Gastrocnemius medialis (tissue), 4 donors: Measurements from ENCODE around the gene ANXA11. TPM values are rescaled to one million over a fixed set of nuclear protein-coding genes. Genes with fewer than 3 reads are reported as not detected.

Experiments
- ATAC-seq, 2 donors: fragments of 150-250 bp; one replicate each; pipeline ENCODE4 v1.9.1; 2016
- DNase-seq, 2 donors: peaks; one replicate each; pipeline ENCODE4 v3.0.0-alpha.2; 2019
- H3K27ac ChIP-seq, 4 donors: fragments of 200-600 bp; sonication (generic); 1 replicate in 1 of 4; 2 replicates in 3 of 4; pipeline ENCODE4 v1.5.1; 2016 to 2018; ENCODE audit warnings: mild to moderate bottlenecking in 2 of 4, moderate library complexity in 1 of 4
- H3K27me3 ChIP-seq, 3 donors: fragments of 200-600 bp; sonication (generic) in 2 of 3; 1 replicate in 1 of 3; 2 replicates in 2 of 3; pipeline versions ENCODE4 v1.5.1 to v1.6.0; 2016 to 2019; ENCODE audit warnings: mild to moderate bottlenecking in 1 of 3, moderate library complexity in 1 of 3
- H3K36me3 ChIP-seq, 2 donors: fragments of 200-600 bp; sonication (generic) in 1 of 2; one replicate each; pipeline ENCODE4 v1.5.1; 2017 to 2018
- H3K4me1 ChIP-seq, 2 donors: fragments of 200-600 bp; sonication (generic) in 1 of 2; one replicate each; pipeline ENCODE4 v1.5.1; 2016 to 2017; ENCODE audit warnings: mild to moderate bottlenecking in 2 of 2
- H3K4me3 ChIP-seq, 4 donors: fragments of 200-600 bp; sonication (generic) in 3 of 4; 1 replicate in 1 of 4; 2 replicates in 3 of 4; pipeline ENCODE4 v1.5.1; 2016 to 2019; ENCODE audit warnings: mild to moderate bottlenecking in 2 of 4
- H3K9me3 ChIP-seq, 3 donors: fragments of 200-600 bp; sonication (generic) in 2 of 3; 1 replicate in 1 of 3; 2 replicates in 2 of 3; pipeline ENCODE4 v1.5.1; 2016 to 2019
- POLR2A ChIP-seq, 2 donors: fragments of 450-650 bp; IDR thresholded peaks; one replicate each; pipeline ENCODE4 v1.6.1; 2017; ENCODE audit warnings: antibody characterized with exemption in 2 of 2, mild to moderate bottlenecking in 2 of 2, moderate library complexity in 2 of 2
- in situ Hi-C, 4 donors: fragments of 200-750 bp; cut with MboI; loops; one replicate each; pipeline versions ENCODE4 v1.15.0 to v1.8.0; 2017; ENCODE audit warnings: low sequenced_read_pairs in 4 of 4
- intact Hi-C: fragments of 100-400 bp; cut with DNase I; formaldehyde crosslinking; loops from one replicate; pipeline ENCODE4 v1.15.1; 2023; ENCODE audit warnings: low total_unique reads
- total RNA-seq, 4 donors: library from RNA; depleted of rRNA; stranded (reverse); fragments of >200 nt; gene quantifications; one replicate each; pipeline versions ENCODE4 v1.1.0 to v1.2.3, GENCODE V29; 2016
- TF ChIP-seq, protein P1 (sequence below), 5 experiments: fragments of 450-650 bp in 3 of 5; fragments of 200-600 bp in 2 of 5; sonication (generic) in 2 of 5; IDR thresholded peaks in 4 of 5; conservative IDR thresholded peaks in 1 of 5; 1 replicate in 4 of 5; 2 replicates in 1 of 5; pipeline ENCODE4 v1.5.1; 2016 to 2019; ENCODE audit warnings: antibody characterized with exemption in 5 of 5, mild to moderate bottlenecking in 3 of 5, moderate library complexity in 3 of 5

Gene ANXA11
- total RNA-seq, 4 donors from 2014 or later, result 142 to 202 (median 173) TPM

DNA sequence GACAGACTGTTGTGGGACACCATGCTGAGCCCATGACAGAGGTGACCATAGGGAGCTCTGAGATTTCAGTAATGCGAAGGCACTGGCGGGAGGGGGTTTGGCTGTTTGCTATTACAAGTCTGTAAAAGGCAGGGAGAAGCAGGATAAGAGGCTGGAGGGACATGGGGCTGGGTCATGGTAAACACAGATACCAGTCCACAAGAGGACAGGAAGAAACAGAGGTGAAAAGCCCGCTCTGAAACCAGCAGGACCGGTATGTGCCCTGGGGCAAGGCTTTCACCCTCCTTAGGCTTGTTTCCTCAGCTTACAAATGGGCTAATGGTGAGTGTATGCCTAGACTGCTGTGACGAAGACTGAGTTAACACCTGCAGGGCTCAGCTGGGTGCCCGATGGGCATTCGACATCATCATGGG lies 34.1 kb downstream of the ANXA11 start:
- Histone ChIP-seq H3K4me3 (no peak overlapping the region), H3K27ac (peak overlapping the region; percentile 33 to 77 (median 42)), H3K27me3 (no peaks in the 10 kb centered on the region), H3K4me1 (peaks cover 62 to 64% of the 10 kb centered on the region in 2 donors), H3K36me3 (peaks cover 0 to 20% of the 10 kb centered on the region in 2 donors), H3K9me3 (no peaks in the 10 kb centered on the region)
- ATAC-seq, result no peak
- in situ Hi-C loops, result no loop called here
- TF ChIP-seq, protein P1, sequence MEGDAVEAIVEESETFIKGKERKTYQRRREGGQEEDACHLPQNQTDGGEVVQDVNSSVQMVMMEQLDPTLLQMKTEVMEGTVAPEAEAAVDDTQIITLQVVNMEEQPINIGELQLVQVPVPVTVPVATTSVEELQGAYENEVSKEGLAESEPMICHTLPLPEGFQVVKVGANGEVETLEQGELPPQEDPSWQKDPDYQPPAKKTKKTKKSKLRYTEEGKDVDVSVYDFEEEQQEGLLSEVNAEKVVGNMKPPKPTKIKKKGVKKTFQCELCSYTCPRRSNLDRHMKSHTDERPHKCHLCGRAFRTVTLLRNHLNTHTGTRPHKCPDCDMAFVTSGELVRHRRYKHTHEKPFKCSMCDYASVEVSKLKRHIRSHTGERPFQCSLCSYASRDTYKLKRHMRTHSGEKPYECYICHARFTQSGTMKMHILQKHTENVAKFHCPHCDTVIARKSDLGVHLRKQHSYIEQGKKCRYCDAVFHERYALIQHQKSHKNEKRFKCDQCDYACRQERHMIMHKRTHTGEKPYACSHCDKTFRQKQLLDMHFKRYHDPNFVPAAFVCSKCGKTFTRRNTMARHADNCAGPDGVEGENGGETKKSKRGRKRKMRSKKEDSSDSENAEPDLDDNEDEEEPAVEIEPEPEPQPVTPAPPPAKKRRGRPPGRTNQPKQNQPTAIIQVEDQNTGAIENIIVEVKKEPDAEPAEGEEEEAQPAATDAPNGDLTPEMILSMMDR (IDR thresholded peaks at IDR 0.05 in 4 of 5, conservative IDR thresholded peaks at IDR 0.05 in 1 of 5), result no peak
- TF ChIP-seq POLR2A (IDR thresholded peaks at IDR 0.05), result no peak
- DNase-seq, result no peak
- intact Hi-C loops, result no loop called here

DNA sequence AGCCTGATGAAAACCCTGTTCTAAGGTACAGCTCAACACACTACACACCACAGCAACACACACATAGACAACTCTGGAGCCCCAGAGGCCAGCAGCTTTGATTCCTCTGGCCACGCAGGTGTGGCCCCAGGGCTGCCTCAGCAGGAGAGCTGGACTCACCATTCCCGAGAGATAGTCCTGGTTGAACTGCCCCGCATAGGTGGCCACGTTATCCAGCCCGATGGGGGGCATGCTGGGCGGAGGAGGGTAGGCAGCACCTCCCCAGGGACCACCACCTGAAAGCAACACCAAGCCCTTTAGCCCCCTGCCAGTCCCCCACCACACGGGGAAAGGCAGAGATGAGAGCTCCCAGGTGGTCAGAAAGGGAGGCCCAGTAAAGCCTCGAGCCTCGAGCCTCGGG lies 34.7 kb downstream of the ANXA11 start:
- Histone ChIP-seq H3K9me3 (no peaks in the 10 kb centered on the region), H3K27me3 (no peaks in the 10 kb centered on the region), H3K36me3 (peaks cover 0 to 21% of the 10 kb centered on the region in 2 donors), H3K27ac (peak overlapping the region; percentile 33 to 77 (median 42)), H3K4me3 (no peak overlapping the region), H3K4me1 (peaks cover 62 to 66% of the 10 kb centered on the region in 2 donors)
- intact Hi-C loops (no loop called here), in situ Hi-C loops (no loop called here)
- TF ChIP-seq, protein P1 (IDR thresholded peaks at IDR 0.05 in 4 of 5, conservative IDR thresholded peaks at IDR 0.05 in 1 of 5), result no peak
- no peak for TF ChIP-seq POLR2A (IDR thresholded peaks at IDR 0.05)
- DNase-seq (peak in 1 of 2 donors; percentile 5), ATAC-seq (no peak)

- H3K4me3 ChIP-seq, result no peak overlapping the region
- TF ChIP-seq POLR2A (IDR thresholded peaks at IDR 0.05), result no peak
- TF ChIP-seq, protein P1 (IDR thresholded peaks at IDR 0.05 in 4 of 5, conservative IDR thresholded peaks at IDR 0.05 in 1 of 5), result no peak
- DNase-seq, result no peak
- no peak for ATAC-seq
- intact Hi-C loops (no loop called here), in situ Hi-C loops (no loop called here)
- peak overlapping the region; percentile 71 to 92 (median 80) for H3K27ac ChIP-seq
- H3K36me3 ChIP-seq, result peaks cover 0 to 26% of the 10 kb centered on the region in 2 donors
- H3K27me3 ChIP-seq, result no peaks in the 10 kb centered on the region
- no peaks in the 10 kb centered on the region for H3K9me3 ChIP-seq
- peaks cover 66 to 67% of the 10 kb centered on the region in 2 donors for H3K4me1 ChIP-seq
These were observed 35.3 kb downstream of the ANXA11 start for GRCh38 chr10:80170026-80170425.

GRCh38 chr10:80168679-80169380 lies 36.5 kb downstream of the ANXA11 start:
- intact Hi-C loops, result no loop called here

More at GRCh38 chr10:80168679-80169380, 36.5 kb downstream of the ANXA11 start:
- Histone ChIP-seq H3K27me3 (no peaks in the 10 kb centered on the region), H3K9me3 (no peaks in the 10 kb centered on the region), H3K36me3 (peaks cover 0 to 35% of the 10 kb centered on the region in 2 donors), H3K4me3 (no peak overlapping the region), H3K4me1 (peaks cover 63 to 68% of the 10 kb centered on the region in 2 donors), H3K27ac (peak overlapping the region; percentile 71 to 92 (median 80))
- in situ Hi-C loops, result no loop called here
- TF ChIP-seq POLR2A (IDR thresholded peaks at IDR 0.05), result no peak
- TF ChIP-seq, protein P1 (IDR thresholded peaks at IDR 0.05 in 4 of 5, conservative IDR thresholded peaks at IDR 0.05 in 1 of 5), result peak in 3 of 5 experiments; percentile 6 to 37 (median 22)
- ATAC-seq, result no peak
- no peak for DNase-seq
